ENCODE measurements around the gene PCDHGB4.
"Not testable (repeated sequence)": the region's sequence is repeated elsewhere in the genome, so short reads cannot be mapped to it uniquely, and the experiment has no call there.

The PCDHGB4 gene

GRCh38 chr5:141387557-141388311 is at the start of gene PCDHGB4:
Gene PCDHGB4, plus strand, starts transcription at chr5:141387698. Its CDS starts 187 bp downstream, at chr5:141387885.
- DNase-seq (ENCODE audit: low spot score) = not testable (repeated sequence)

- DNase-seq (ENCODE audit: low spot score) = peak; percentile 81
Measured at GRCh38 chr5:141338538-141339306, 48.8 kb upstream of the PCDHGB4 start, which contains the start of gene PCDHGA2. Gene PCDHGA2, plus strand, starts transcription at chr5:141338760.

GRCh38 chr5:141340781-141341354 is 46.6 kb upstream of the PCDHGB4 start:
- DNase-seq (ENCODE audit: low spot score) = not testable (repeated sequence)

GRCh38 chr5:141342773-141343172 is 44.7 kb upstream of the PCDHGB4 start:
- no peak for DNase-seq (ENCODE audit: low spot score)

GRCh38 chr5:141343242-141343952 is 44.1 kb upstream of the PCDHGB4 start, which contains the start of gene PCDHGA3:
Gene PCDHGA3, plus strand, starts transcription at chr5:141343829. Its CDS starts 205 bp downstream, at chr5:141344034.
- peak; percentile 69 for DNase-seq (ENCODE audit: low spot score)

GRCh38 chr5:141343953-141344463 is 43.5 kb upstream of the PCDHGB4 start:
- DNase-seq (ENCODE audit: low spot score) = no peak

GRCh38 chr5:141345327-141345726 is 42.2 kb upstream of the PCDHGB4 start:
- no peak for DNase-seq (ENCODE audit: low spot score)

- DNase-seq (ENCODE audit: low spot score) = not testable (repeated sequence)
Measured at GRCh38 chr5:141346017-141346416, 41.5 kb upstream of the PCDHGB4 start.

- peak; percentile 92 for DNase-seq (ENCODE audit: low spot score)
Measured at GRCh38 chr5:141349917-141350619, 37.4 kb upstream of the PCDHGB4 start, which contains the start of gene PCDHGB1. Gene PCDHGB1, plus strand, starts transcription at chr5:141350099. Its CDS starts 162 bp downstream, at chr5:141350261.

- no peak for DNase-seq (ENCODE audit: low spot score)
Measured at GRCh38 chr5:141351591-141351990, 35.9 kb upstream of the PCDHGB4 start.

GRCh38 chr5:141354900-141355469 is 32.5 kb upstream of the PCDHGB4 start, which contains the start of gene PCDHGA4:
Gene PCDHGA4, plus strand, starts transcription at chr5:141355021. Its CDS starts 87 bp downstream, at chr5:141355108.
- DNase-seq (ENCODE audit: low spot score) = peak; percentile 63

- DNase-seq (ENCODE audit: low spot score) = no peak
Measured at GRCh38 chr5:141355641-141356040, 31.9 kb upstream of the PCDHGB4 start.

- no peak for DNase-seq (ENCODE audit: low spot score)
Measured at GRCh38 chr5:141356133-141356532, 31.4 kb upstream of the PCDHGB4 start.

GRCh38 chr5:141356950-141357349 is 30.5 kb upstream of the PCDHGB4 start:
- DNase-seq (ENCODE audit: low spot score) = no peak

- peak; percentile 89 for DNase-seq (ENCODE audit: low spot score)
Measured at GRCh38 chr5:141359790-141360426, 27.6 kb upstream of the PCDHGB4 start, which contains the start of gene PCDHGB2. Gene PCDHGB2, plus strand, starts transcription at chr5:141359994. Its CDS starts 142 bp downstream, at chr5:141360136.

- no peak for DNase-seq (ENCODE audit: low spot score)
Measured at GRCh38 chr5:141360685-141361084, 26.8 kb upstream of the PCDHGB4 start.

GRCh38 chr5:141362719-141363118 is 24.8 kb upstream of the PCDHGB4 start:
- peak; percentile 21 for DNase-seq (ENCODE audit: low spot score)

- no peak for DNase-seq (ENCODE audit: low spot score)
Measured at GRCh38 chr5:141363952-141364660, 23.4 kb upstream of the PCDHGB4 start, which contains the start of gene PCDHGA5. Gene PCDHGA5, plus strand, starts transcription at chr5:141364162. Its CDS starts 169 bp downstream, at chr5:141364331.

All from NAMALWA (cell line).